ENCODE measurements around the gene CST4.
A peak's percentile ranks its signal among the peaks of the same experiment; 100 is the strongest.
"Not testable (repeated sequence)": the region's sequence is repeated elsewhere in the genome, so short reads cannot be mapped to it uniquely, and the experiment has no call there.

Gene CST4

DNA sequence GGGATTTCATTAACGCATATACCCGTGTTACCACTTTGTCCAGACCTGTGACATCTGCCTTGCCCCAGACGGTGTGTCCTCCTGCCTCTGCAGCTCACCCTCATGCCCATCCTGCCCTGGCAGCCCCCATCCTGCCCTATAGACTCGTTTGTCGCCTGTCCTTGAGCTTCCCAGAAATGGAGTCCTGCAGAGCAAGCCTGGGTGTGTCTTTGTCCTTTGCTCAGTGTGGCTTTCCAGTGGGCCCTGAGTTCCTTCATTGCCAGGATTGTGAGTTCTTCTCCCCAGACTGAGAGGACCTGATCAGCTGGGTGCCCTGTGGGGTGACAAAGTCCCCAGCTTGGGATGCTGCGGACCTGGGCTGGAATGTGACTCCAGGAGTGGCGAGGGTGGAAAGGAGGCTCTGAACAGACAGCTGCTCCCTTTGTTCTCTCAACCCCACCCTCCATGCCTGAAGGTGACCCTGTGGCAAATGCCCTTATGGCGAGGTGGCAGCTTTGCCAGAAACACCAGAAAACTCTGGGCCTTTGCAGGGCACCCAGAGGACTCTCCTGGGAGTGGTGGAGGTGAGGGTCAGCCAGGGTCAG lies 48.7 kb downstream of the CST4 start:
- no peak for DNase-seq

DNA sequence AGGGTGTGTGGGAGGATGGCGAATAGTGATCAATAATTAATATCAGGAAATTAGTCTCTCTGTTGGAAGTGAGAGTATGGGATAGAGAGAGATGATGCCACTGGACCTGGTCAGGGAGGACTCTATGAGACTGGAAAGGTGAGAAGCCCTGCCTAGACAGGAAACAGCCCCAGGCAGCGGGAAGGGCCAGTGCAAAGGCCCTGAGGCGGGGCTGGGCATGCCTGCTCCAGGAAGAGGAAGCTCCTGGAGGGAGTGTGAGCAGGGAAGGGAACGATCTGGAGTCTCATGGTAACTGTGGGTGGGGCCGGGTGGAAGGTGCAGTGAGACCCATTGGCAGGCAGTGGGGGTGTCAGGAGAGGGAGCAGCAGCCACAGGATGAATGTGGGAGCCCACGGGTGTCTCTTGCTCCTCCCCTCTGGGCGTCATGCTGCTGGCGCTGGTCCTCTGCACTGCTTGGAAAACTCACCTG lies 49.3 kb downstream of the CST4 start:
- DNase-seq: no peak

DNA sequence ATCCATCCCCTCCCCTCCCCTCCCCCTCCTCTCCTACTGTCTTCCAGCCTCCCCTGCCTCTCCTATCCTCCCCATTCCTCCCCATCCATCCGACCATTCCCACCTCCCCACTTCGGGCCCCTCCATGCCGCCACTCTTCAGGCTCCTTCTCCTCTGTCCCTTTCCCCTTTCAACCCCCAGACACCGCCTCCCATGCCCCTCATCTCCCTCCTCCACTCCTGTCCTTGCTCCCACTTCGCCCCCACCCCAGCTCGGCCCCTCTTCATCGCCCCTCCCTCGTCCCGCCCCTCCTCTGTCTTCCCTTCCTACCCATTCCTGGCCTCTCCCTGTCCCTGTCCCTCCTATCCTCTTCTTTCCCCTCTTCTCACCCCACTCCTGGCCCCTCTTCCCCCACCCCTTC lies 50.5 kb downstream of the CST4 start:
- DNase-seq: no peak

DNA sequence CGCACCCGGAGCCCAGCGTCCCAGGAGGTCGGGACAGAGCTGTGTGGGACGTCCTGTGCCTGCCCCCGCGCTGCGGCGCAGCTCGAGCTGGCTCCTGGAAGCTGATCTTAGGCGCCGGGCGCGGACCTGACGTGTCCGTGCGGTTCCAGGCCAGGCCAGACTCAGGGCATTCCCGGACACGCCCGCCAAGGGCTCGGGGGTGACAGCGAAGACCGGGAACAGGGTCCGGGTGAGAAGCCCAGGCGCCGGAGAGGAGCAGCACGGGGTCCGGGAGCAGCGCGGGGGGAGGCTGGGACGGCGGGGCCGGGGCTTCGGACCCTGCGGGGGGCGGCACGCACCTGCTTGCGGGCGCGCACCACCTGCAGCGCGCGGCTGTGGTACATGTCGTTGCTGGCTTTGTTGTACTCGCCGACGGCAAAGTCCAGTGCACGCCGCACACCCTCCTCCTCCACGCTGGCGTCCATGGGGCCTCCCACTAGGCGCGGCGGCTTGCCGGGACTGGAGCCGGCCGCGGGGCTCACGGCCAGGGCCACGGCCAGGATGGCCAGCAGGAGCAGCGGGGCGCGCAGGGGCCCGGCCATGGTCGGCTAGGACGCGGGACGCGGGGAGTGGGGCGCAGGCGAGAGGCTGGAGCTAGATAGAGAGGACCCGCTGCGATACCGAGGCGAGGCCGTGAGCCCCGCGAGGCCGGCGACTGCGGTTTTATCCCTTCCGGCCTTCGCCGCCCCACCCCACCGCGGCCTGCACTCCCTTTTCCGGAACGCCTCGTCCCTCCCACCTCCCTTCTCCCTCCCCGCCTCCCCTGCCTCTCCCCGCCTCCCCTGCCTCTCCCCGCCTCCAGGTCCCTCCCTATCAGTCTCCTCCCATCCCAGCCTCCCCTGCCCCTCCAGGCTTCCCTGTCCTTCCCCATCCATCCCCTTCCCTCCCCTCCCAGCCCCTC lies 51.3 kb downstream of the CST4 start, which contains the start of gene CST3:
Gene CST3 (minus strand): TSS at position 674 of the 940 bp plus-strand sequence. CDS start 93 bp downstream, at position 581.
- peak; percentile 68 to 85 for DNase-seq

DNA sequence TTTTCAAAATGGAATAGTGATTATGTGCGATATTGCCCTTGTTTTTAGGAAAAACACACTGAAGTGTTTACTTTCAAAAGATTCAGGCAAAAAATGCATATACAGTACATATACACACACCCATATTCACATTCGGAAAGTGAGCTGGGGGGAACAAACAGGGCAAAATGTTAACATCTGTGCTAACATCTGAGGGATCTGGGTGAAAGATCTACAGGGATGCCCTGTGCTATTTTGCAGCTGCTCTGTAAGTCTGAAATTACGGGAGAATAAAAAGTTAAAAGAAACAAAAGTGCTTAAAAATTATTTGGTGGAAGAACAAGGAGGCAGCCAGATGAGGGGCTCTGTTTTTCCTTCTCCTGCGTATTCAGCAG lies 51.9 kb downstream of the CST4 start:
- DNase-seq: no peak

DNA sequence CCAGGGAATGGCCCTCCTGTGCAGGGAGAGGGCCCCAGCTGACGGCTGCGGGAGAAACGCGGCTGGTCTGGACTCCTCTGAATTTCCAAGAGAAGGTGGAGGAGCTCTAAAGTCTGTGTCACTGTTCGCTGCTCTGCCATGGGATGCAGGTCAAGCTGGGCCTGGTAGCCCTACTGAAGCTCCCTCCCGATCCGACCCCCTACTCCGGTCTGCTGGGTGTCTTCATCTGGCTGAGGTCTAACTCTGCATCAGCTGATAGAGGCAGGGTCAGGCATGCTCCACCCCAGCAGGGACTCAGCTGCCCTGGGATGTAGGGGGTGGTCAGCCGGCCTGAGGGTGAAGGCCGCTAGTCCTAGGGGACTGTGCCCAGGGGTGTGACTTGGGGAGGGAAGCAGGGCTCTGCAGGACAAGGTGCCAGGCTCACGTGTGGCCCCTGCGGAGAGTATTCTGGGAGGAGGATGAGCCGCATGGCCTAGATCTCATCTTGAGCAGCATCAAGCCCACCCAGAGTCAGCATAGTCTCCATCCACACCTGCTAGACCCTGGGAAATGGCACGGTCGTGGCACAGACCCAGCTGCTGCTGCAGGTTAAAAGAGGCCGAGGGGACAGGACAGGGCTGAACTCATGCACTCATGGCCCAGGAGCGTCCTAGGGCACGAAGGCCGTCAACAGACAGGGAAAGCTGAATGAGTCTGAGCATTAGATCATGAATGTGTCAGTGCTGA lies 52.5 kb downstream of the CST4 start:
- no peak for DNase-seq

DNA sequence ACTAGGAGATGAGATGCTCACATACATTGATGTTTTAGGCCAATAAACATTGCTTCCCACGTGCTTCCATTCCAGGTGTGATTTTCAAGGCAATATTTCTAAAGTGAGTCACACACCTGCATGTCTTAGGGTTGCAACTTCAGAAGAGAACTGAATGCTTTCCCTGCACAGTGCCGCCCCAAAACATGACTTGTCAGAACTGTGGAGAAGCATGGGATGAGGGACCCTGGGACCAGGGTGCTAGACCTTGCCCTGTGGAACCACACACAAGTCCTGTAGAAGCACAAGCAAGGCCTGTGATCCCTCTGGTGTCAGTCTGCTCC lies 53.1 kb downstream of the CST4 start:
- DNase-seq: not testable (repeated sequence)
